Liver (tissue), 3 donors: Measurements from ENCODE around the gene HMGB4.

Experiments
- GABPA ChIP-seq, 2 donors: IDR thresholded peaks in 1 of 2; conservative IDR thresholded peaks in 1 of 2; 2 replicates each; pipeline ENCODE4 v1.6.1; 2016; ENCODE audit warnings: antibody characterized with exemption in 2 of 2, mild to moderate bottlenecking in 1 of 2, moderate library complexity in 1 of 2
- JUND ChIP-seq, 2 donors: IDR thresholded peaks; 2 replicates each; pipeline ENCODE4 v1.6.1; 2016; ENCODE audit warnings: antibody characterized with exemption in 2 of 2
- SP1 ChIP-seq: IDR thresholded peaks from 2 replicates; pipeline ENCODE4 v1.6.1; 2018; ENCODE audit warnings: antibody characterized with exemption, mild to moderate bottlenecking
- TAF1 ChIP-seq: conservative IDR thresholded peaks from 2 replicates; pipeline ENCODE4 v1.6.1; 2016; ENCODE audit warnings: antibody characterized with exemption, mild to moderate bottlenecking
- TF ChIP-seq, protein P1 (sequence below): fragments of 150-350 bp; IDR thresholded peaks from 2 replicates; pipeline ENCODE4 v1.5.1; 2017; ENCODE audit warnings: improper control_type of control experiment, low read depth, low read length; ENCODE audit not compliant: missing input control
- donor health status: healthy.
- donor health status: healthy.

DNA sequence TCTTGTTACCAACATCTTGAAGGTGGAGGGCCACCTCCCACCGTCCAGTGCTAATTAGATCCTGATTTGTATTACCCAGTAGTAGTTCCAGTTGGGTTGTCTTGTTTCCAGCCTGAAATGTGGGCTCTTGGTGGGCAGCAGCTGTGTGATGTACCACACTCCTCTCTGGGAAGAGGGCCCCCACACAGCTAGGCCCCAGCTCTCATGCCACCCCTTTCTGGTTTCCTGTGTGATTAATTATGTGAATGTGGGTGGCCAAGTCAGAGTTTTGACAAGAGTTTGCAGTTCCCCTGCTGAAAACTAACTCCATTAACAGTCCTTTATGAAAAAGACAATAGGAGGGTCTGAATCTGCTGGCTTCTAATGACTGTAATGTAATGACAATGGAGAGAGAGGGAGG lies 3.8 kb downstream of the HMGB4 start:
- TF ChIP-seq, protein P1, sequence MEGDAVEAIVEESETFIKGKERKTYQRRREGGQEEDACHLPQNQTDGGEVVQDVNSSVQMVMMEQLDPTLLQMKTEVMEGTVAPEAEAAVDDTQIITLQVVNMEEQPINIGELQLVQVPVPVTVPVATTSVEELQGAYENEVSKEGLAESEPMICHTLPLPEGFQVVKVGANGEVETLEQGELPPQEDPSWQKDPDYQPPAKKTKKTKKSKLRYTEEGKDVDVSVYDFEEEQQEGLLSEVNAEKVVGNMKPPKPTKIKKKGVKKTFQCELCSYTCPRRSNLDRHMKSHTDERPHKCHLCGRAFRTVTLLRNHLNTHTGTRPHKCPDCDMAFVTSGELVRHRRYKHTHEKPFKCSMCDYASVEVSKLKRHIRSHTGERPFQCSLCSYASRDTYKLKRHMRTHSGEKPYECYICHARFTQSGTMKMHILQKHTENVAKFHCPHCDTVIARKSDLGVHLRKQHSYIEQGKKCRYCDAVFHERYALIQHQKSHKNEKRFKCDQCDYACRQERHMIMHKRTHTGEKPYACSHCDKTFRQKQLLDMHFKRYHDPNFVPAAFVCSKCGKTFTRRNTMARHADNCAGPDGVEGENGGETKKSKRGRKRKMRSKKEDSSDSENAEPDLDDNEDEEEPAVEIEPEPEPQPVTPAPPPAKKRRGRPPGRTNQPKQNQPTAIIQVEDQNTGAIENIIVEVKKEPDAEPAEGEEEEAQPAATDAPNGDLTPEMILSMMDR: no peak
- TF ChIP-seq GABPA (IDR thresholded peaks at IDR 0.05 in 1 of 2, conservative IDR thresholded peaks at IDR 0.05 in 1 of 2) (no peak), TAF1 (no peak), JUND (IDR thresholded peaks at IDR 0.05) (no peak), SP1 (no peak)
